Memory B cell (primary cell): ENCODE data around the gene GPR146.

Experiments used
- ATAC-seq: fragments of 150-1000 bp; cut with Tn5 transposase; 2 replicates; pipeline ENCODE4 v1.10.0; 2021; ENCODE audit warnings: low read depth, mild to moderate bottlenecking, moderate library complexity
- DNase-seq, 2 donors: peaks; one replicate each; pipeline ENCODE4 v3.0.0; 2022; ENCODE audit warnings: low spot score in 2 of 2
- H3K27ac Mint-ChIP-seq: one replicate; pipeline ENCODE4 v1.8.0; 2022; ENCODE audit warnings: mild to moderate bottlenecking, moderate library complexity, mixed read lengths
- H3K27me3 Mint-ChIP-seq: one replicate; pipeline ENCODE4 v1.8.0; 2022; ENCODE audit warnings: mixed read lengths
- H3K36me3 Mint-ChIP-seq: one replicate; pipeline ENCODE4 v1.8.0; 2022; ENCODE audit warnings: mild to moderate bottlenecking, mixed read lengths
- H3K4me1 Mint-ChIP-seq: one replicate; pipeline ENCODE4 v1.8.0; 2022; ENCODE audit warnings: mixed read lengths
- H3K4me3 Mint-ChIP-seq: one replicate; pipeline ENCODE4 v1.8.0; 2022; ENCODE audit warnings: mild to moderate bottlenecking, moderate library complexity, mixed read lengths
- H3K9me3 Mint-ChIP-seq: one replicate; pipeline ENCODE4 v1.8.0; 2022; ENCODE audit warnings: mixed read lengths

GPR146 gene

DNA sequence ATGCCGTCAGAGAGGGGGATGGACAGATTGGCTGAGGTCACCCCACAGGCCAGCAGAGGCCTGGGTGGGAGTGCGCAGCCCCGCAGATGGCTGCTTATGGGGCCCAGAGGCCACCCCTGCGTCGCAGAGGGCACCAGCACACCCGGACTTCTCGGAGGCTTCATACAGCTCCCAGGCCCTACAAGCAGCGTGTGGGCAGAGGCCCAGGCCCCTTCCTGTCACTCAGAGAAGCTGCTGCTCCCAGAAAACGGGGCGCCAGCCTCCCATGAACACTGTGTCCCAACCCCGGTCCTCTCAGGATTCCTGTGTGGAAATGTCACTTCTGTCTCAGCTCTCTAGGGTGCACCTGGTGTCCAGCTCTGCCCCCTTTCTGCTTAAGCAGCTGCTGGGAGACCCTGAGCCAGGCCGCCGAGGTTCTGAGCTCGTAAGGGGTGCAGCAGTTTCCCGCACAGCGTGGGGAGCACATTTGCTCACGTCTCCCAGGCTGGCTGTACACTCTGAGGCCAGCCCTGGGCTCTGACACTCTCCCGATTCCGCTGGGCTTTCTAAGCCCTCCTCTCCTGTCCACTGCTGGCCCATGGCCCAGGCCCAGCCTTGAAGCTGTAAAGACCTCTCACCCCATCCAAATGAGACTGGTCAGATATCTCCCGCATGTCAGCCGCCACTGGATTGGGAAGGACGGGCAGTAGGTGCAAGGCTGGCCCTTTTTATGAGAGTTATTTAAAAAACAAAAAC, 6.8 kb downstream of the GPR146 start:
- H3K9me3 Mint-ChIP-seq, result no peaks in the 10 kb centered on the region
- no peak for ATAC-seq
- no peaks in the 10 kb centered on the region for H3K36me3 Mint-ChIP-seq
- H3K27me3 Mint-ChIP-seq, result peaks cover 9% of the 10 kb centered on the region
- peaks cover 2% of the 10 kb centered on the region for H3K4me1 Mint-ChIP-seq
- no peak overlapping the region for H3K27ac Mint-ChIP-seq
- H3K4me3 Mint-ChIP-seq, result no peak overlapping the region
- DNase-seq, result no peak

- Mint-ChIP-seq H3K36me3 (no peaks in the 10 kb centered on the region), H3K27me3 (peaks cover 9% of the 10 kb centered on the region), H3K27ac (no peak overlapping the region), H3K4me3 (no peak overlapping the region), H3K4me1 (peaks cover 2% of the 10 kb centered on the region), H3K9me3 (no peaks in the 10 kb centered on the region)
- DNase-seq, result no peak
- ATAC-seq, result no peak
Observed at GRCh38 chr7:1052031-1052818, 7.9 kb downstream of the GPR146 start.

DNA sequence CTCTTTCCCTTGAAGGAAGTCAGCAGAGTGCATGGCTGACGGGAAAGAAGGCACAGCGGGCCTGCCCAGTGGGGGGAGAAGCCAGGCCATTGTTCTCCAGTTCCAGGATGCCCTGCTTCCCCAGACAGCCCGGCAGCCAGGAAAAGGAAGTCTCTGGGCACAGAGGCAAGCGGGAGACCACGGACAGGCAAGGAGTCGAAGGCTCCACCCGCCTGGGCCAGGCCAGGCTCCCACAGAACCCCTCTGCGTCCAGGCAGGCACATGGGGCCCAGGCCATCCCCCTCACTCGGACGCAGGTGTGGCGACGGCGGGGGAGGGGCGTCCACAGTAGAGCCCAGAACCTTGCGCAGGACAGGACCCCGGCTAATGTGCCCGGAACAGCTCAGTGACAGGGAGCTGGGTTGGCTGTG, 8.7 kb downstream of the GPR146 start:
- Mint-ChIP-seq H3K4me1 (peaks cover 2% of the 10 kb centered on the region), H3K36me3 (no peaks in the 10 kb centered on the region), H3K27ac (no peak overlapping the region), H3K27me3 (peaks cover 10% of the 10 kb centered on the region), H3K9me3 (no peaks in the 10 kb centered on the region), H3K4me3 (no peak overlapping the region)
- DNase-seq (no peak), ATAC-seq (no peak)

DNA sequence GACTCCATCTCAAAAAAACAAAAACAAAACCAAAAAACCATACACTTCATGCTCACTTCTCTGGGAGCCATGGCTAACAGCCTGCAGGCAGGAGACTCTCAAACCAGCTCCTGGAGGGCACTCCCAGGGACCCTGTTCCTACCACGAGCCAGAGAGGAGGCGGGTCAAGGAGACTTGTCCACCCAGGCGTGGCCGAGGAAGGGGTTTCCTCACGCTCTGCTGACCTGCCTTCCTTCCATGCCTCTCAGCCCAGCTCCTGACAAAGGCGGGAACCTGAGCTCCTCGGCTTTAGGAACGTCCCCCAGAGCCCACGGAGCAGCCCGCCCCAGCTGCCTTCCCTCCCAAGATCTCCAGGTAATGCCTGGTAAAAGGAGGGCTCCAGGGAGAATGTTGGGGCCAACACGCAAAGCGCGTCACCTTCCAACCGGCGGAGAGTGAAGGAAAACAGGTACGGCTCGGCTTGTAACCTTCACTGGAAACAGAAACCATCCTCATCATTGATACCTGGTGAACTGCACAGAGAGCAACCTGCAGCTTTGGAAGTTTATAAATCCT, 9.5 kb downstream of the GPR146 start:
- ATAC-seq, result no peak

DNA sequence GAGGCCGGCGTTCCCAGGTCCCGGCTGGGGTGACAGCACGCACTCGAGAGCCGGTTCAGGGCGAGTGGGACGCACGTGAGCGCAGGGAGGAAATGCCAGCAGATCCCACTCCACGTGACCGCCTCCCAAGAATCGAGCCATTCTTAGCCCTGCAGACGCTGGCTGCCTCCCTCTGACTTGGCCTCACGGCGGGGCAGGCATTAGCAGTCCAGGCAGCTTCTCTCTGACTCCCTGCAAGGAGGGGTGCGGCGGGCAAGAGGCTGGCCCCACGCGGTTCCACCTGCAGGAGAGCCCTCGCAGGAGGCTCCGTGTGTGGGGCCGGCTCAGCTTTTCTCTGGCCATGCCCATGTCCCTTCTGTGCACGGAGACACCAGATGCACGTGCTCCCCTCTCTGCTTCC, 10.1 kb downstream of the GPR146 start:
- no peaks in the 10 kb centered on the region for H3K36me3 Mint-ChIP-seq
- no peak for ATAC-seq
- no peak overlapping the region for H3K27ac Mint-ChIP-seq
- H3K4me3 Mint-ChIP-seq, result no peak overlapping the region
- peaks cover 5% of the 10 kb centered on the region for H3K4me1 Mint-ChIP-seq
- H3K27me3 Mint-ChIP-seq, result peaks cover 10% of the 10 kb centered on the region
- H3K9me3 Mint-ChIP-seq, result no peaks in the 10 kb centered on the region
- no peak for DNase-seq

More for the DNA sequence above, 9.5 kb downstream of the GPR146 start:
- no peaks in the 10 kb centered on the region for H3K9me3 Mint-ChIP-seq
- DNase-seq, result no peak
- no peak overlapping the region for H3K27ac Mint-ChIP-seq
- H3K4me3 Mint-ChIP-seq, result no peak overlapping the region
- no peaks in the 10 kb centered on the region for H3K36me3 Mint-ChIP-seq
- H3K4me1 Mint-ChIP-seq, result peaks cover 2% of the 10 kb centered on the region
- H3K27me3 Mint-ChIP-seq, result peaks cover 10% of the 10 kb centered on the region

GRCh38 chr7:1054861-1055450, 10.6 kb downstream of the GPR146 start:
- Mint-ChIP-seq H3K4me3 (peak overlapping the region; percentile 32), H3K36me3 (no peaks in the 10 kb centered on the region), H3K27me3 (peaks cover 10% of the 10 kb centered on the region), H3K4me1 (peaks cover 7% of the 10 kb centered on the region), H3K27ac (no peak overlapping the region), H3K9me3 (no peaks in the 10 kb centered on the region)
- ATAC-seq, result no peak
- no peak for DNase-seq

DNA sequence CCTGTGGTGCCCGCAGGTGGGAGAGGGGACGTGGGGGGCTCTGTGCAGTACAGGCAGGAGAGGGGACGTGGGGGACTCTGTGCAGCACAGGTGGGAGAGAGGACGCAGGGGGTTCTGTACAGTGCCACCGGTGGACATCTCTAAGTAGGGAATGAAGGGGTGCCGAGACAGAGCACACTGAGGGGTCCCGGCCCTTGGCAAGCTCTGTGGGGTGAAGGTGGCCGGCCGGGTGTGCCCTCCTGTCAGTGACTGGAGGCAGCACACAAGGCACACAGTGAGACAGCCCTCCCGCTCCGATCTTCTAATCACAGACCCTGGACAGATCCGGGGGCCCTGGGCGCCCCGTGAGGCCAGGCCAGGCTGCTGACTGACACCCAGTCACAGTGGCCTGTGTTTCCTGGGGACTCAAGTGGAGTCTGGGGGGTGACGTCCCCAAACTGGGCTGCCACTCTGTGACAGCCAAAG, 11.2 kb downstream of the GPR146 start:
- H3K27me3 Mint-ChIP-seq, result peaks cover 10% of the 10 kb centered on the region
- DNase-seq, result no peak

DNA sequence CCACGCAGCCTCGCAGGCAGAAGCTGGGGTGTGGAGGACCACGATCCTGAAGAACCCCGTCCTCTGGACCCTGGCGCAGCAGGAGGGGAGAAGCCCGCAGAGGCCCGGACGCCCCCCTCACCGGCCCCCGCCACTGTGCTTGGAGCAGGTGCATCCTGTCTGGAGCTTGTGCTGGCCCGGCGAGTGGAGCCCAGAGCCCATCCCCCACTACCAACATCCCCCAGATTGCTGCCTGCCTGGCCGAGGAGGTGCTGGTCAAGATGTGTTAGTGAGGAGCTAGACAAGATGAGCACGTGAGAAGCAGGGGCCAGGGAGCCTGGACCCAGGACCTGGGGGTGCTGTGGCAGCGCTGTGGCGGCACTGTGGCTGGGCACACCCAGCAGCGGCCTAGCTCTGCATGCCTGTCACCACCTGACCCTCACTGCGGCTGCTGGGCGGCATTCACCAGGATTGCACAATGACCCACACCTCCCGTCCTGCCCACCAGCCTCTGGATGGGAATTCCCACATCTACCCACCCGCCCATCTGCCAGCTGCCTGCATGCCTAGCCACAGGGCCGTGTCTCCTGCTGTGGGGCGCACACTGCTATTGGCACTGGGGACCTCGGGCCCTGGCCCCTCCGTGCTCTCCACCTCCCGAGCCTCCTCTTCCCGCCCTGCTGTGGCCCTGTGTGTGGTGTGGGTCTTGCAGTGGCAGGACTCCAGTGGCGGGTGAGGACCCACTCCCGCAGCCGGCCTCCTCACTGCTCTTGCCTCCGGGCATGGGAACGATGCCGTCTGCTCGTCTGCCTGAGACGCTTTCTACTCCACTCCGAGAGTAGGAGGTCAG, 11.8 kb downstream of the GPR146 start:
- ATAC-seq, result no peak
- peaks cover 10% of the 10 kb centered on the region for H3K27me3 Mint-ChIP-seq
- H3K9me3 Mint-ChIP-seq, result no peaks in the 10 kb centered on the region
- H3K36me3 Mint-ChIP-seq, result no peaks in the 10 kb centered on the region
- H3K4me3 Mint-ChIP-seq, result no peak overlapping the region
- no peak for DNase-seq
- peaks cover 10% of the 10 kb centered on the region for H3K4me1 Mint-ChIP-seq
- H3K27ac Mint-ChIP-seq, result no peak overlapping the region

More for the DNA sequence above, 11.2 kb downstream of the GPR146 start:
- Mint-ChIP-seq H3K9me3 (no peaks in the 10 kb centered on the region), H3K4me1 (peaks cover 10% of the 10 kb centered on the region), H3K36me3 (no peaks in the 10 kb centered on the region), H3K4me3 (peak overlapping the region; percentile 32), H3K27ac (no peak overlapping the region)
- no peak for ATAC-seq

- peaks cover 12% of the 10 kb centered on the region for H3K27me3 Mint-ChIP-seq
- no peaks in the 10 kb centered on the region for H3K9me3 Mint-ChIP-seq
- no peak overlapping the region for H3K4me3 Mint-ChIP-seq
- peaks cover 16% of the 10 kb centered on the region for H3K4me1 Mint-ChIP-seq
- ATAC-seq (no peak), DNase-seq (no peak)
- no peak overlapping the region for H3K27ac Mint-ChIP-seq
- H3K36me3 Mint-ChIP-seq, result peaks cover 2% of the 10 kb centered on the region
Observed at GRCh38 chr7:1056785-1057410, 12.6 kb downstream of the GPR146 start.

GRCh38 chr7:1057416-1058291, 13.3 kb downstream of the GPR146 start:
- Mint-ChIP-seq H3K27me3 (peaks cover 8% of the 10 kb centered on the region), H3K4me3 (no peak overlapping the region), H3K36me3 (peaks cover 2% of the 10 kb centered on the region), H3K9me3 (no peaks in the 10 kb centered on the region), H3K27ac (no peak overlapping the region), H3K4me1 (peaks cover 23% of the 10 kb centered on the region)
- no peak for ATAC-seq
- DNase-seq, result no peak

DNA sequence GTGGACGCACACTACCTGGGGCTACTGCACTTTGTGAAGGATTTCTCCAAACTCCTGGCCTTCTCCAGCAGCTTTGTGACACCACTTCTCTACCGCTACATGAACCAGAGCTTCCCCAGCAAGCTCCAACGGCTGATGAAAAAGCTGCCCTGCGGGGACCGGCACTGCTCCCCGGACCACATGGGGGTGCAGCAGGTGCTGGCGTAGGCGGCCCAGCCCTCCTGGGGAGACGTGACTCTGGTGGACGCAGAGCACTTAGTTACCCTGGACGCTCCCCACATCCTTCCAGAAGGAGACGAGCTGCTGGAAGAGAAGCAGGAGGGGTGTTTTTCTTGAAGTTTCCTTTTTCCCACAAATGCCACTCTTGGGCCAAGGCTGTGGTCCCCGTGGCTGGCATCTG, 14.0 kb downstream of the GPR146 start:
- H3K27ac Mint-ChIP-seq, result no peak overlapping the region

GRCh38 chr7:1058821-1059199, 14.5 kb downstream of the GPR146 start:
- Mint-ChIP-seq H3K27ac (no peak overlapping the region), H3K36me3 (peaks cover 2% of the 10 kb centered on the region), H3K4me1 (peaks cover 34% of the 10 kb centered on the region), H3K4me3 (no peak overlapping the region), H3K27me3 (peaks cover 10% of the 10 kb centered on the region), H3K9me3 (no peaks in the 10 kb centered on the region)
- DNase-seq (no peak), ATAC-seq (no peak)

More for the DNA sequence above, 14.0 kb downstream of the GPR146 start:
- H3K27me3 Mint-ChIP-seq, result peaks cover 9% of the 10 kb centered on the region
- no peak overlapping the region for H3K4me3 Mint-ChIP-seq
- peaks cover 2% of the 10 kb centered on the region for H3K36me3 Mint-ChIP-seq
- peaks cover 29% of the 10 kb centered on the region for H3K4me1 Mint-ChIP-seq
- H3K9me3 Mint-ChIP-seq, result no peaks in the 10 kb centered on the region
- ATAC-seq, result no peak
- DNase-seq, result no peak
